Prostate gland (tissue), 2 donors: ENCODE data around the gene STRN4. TPM values are rescaled to one million over a fixed set of nuclear protein-coding genes. Genes with fewer than 3 reads are reported as not detected.

Source experiments
- DNase-seq: peaks from one replicate; pipeline ENCODE4 v3.0.0-alpha.2; 2019; ENCODE audit warnings: low spot score
- H3K27ac ChIP-seq, 2 donors: fragments of 200-600 bp; sonication (generic); 2 replicates each; pipeline ENCODE4 v1.5.1; 2017 to 2019
- H3K27me3 ChIP-seq: fragments of 200-600 bp; sonication (generic); replicated peaks from 2 replicates; pipeline ENCODE4 v1.5.1; 2019; ENCODE audit not compliant: insufficient read depth
- H3K36me3 ChIP-seq, 2 donors: fragments of 200-600 bp; sonication (generic); 1 replicate in 1 of 2; 2 replicates in 1 of 2; pipeline versions ENCODE4 v1.5.1 to v1.8.1; 2017 to 2019
- H3K4me1 ChIP-seq: fragments of 200-600 bp; sonication (generic); replicated peaks from 2 replicates; pipeline ENCODE4 v1.5.1; 2019
- H3K4me3 ChIP-seq, 2 donors: fragments of 200-600 bp; sonication (generic); 2 replicates each; pipeline ENCODE4 v1.5.1; 2017 to 2019
- H3K9me3 ChIP-seq: fragments of 200-600 bp; sonication (generic); 2 replicates; pipeline ENCODE4 v1.5.1; 2017
- POLR2A ChIP-seq: fragments of 450-650 bp; IDR thresholded peaks from one replicate; pipeline ENCODE4 v1.6.1; 2016; ENCODE audit warnings: antibody characterized with exemption, mild to moderate bottlenecking
- POLR2AphosphoS5 ChIP-seq: sonication (generic); formaldehyde crosslinking; IDR thresholded peaks from one replicate; pipeline ENCODE4 v1.6.1; 2017; ENCODE audit warnings: antibody characterized with exemption
- WGBS: methylation state at CpG from one replicate; pipeline ENCODE4 v1.1.5; 2018; 5-methylcytosine and 5-hydroxymethylcytosine counted together
- intact Hi-C: fragments of 100-400 bp; cut with DNase I; formaldehyde crosslinking; loops from one replicate; pipeline ENCODE4 v1.14.2; 2022
- total RNA-seq, 2 donors: library from RNA; depleted of rRNA; stranded (reverse); fragments of >200 nt; gene quantifications; one replicate each; pipeline ENCODE4 v1.1.0, GENCODE V29; 2016
- TF ChIP-seq, protein P1 (sequence below), 4 experiments: fragments of 200-600 bp in 2 of 4; fragments of 450-650 bp in 2 of 4; sonication (generic) in 2 of 4; IDR thresholded peaks; 1 replicate in 3 of 4; 2 replicates in 1 of 4; pipeline ENCODE4 v1.5.1; 2016 to 2019; ENCODE audit warnings: antibody characterized with exemption in 4 of 4, mild to moderate bottlenecking in 2 of 4, moderate library complexity in 2 of 4

Gene STRN4
- total RNA-seq, 2 donors from 2014 or later: 80.7 to 221 TPM

DNA sequence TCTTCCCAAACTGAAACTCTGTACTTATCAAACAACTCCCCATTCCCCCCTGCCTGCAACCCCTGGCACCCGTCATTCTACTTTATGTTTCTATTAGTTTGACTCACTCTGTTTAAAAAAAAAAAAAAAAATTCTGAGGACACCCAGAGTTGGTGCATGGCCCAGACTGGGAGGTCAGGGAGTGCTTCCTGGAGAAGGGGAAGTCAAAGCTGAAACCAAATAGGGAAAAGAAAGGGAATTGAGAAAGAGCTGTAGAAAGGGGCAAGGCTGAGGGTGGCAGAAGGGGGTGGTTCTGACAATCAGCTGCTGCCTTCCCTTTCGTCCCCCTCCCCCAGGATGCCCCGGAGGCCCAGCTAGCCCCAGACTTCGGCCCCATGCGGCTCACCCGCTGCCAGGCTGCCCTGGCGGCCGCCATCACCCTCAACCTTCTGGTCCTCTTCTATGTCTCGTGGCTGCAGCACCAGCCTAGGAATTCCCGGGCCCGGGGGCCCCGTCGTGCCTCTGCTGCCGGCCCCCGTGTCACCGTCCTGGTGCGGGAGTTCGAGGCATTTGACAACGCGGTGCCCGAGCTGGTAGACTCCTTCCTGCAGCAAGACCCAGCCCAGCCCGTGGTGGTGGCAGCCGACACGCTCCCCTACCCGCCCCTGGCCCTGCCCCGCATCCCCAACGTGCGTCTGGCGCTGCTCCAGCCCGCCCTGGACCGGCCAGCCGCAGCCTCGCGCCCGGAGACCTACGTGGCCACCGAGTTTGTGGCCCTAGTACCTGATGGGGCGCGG, 9.0 kb upstream of the STRN4 start:
- Histone ChIP-seq H3K36me3 (no peaks in the 10 kb centered on the region), H3K4me1 (no peaks in the 10 kb centered on the region), H3K4me3 (no peak overlapping the region), H3K27ac (peak overlapping the region; percentile 14 to 40), H3K9me3 (no peaks in the 10 kb centered on the region), H3K27me3 (no peaks in the 10 kb centered on the region)
- WGBS: 78% methylated on average over 17 of the region's 39 CpGs
- DNase-seq: no peak
- TF ChIP-seq POLR2A (no peak), POLR2AphosphoS5 (no peak)
- TF ChIP-seq, protein P1, sequence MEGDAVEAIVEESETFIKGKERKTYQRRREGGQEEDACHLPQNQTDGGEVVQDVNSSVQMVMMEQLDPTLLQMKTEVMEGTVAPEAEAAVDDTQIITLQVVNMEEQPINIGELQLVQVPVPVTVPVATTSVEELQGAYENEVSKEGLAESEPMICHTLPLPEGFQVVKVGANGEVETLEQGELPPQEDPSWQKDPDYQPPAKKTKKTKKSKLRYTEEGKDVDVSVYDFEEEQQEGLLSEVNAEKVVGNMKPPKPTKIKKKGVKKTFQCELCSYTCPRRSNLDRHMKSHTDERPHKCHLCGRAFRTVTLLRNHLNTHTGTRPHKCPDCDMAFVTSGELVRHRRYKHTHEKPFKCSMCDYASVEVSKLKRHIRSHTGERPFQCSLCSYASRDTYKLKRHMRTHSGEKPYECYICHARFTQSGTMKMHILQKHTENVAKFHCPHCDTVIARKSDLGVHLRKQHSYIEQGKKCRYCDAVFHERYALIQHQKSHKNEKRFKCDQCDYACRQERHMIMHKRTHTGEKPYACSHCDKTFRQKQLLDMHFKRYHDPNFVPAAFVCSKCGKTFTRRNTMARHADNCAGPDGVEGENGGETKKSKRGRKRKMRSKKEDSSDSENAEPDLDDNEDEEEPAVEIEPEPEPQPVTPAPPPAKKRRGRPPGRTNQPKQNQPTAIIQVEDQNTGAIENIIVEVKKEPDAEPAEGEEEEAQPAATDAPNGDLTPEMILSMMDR (IDR thresholded peaks at IDR 0.05): no peak
- intact Hi-C loops: loop anchor here (5.0 kb wide), 1 partner anchor 237 kb away; no protein-coding TSS in a partner anchor

DNA sequence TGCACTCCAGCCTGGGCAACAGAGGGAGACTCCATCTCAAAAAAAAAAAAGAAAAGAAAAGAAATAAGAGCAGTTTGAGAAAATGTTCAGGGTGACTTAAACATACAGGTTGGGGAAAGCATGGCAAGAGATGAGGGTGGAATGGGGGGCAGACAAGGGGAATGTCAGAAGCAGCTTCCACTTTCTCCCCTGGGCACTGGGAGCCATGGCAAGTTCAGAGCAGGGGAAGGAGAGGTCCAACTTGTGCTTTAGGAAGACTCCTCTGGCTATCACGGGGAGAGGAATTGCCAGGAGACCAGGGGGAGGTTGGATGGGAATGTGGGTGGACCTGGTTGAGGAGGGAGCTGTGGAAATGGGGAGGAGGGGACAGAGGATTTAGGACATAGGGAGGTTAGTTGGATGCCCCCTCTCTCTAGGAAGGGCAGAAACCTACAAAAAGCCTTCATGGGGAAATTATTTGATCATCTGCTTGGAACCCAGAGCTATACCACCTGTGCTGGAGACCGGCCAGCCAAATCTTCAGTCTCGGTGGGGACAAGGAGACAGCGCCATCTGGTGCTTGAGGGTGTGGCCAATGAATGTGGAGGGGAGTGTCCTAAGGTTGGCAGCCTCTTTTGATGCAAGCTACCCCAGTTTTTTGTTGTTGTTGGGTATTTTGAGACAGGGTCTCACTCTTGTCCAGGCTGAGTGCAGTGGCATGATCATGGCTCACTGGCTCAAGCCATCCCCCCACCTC, 7.3 kb upstream of the STRN4 start:
- DNase-seq: peak; percentile 62
- Histone ChIP-seq H3K9me3 (no peaks in the 10 kb centered on the region), H3K36me3 (no peaks in the 10 kb centered on the region), H3K27ac (no peak overlapping the region), H3K4me3 (no peak overlapping the region), H3K4me1 (no peaks in the 10 kb centered on the region), H3K27me3 (no peaks in the 10 kb centered on the region)
- 23% methylated on average over 4 of the region's 4 CpGs for WGBS
- intact Hi-C loops: no loop called here
- no peak for TF ChIP-seq POLR2A
- TF ChIP-seq, protein P1 (IDR thresholded peaks at IDR 0.05): peak in 3 of 4 experiments; percentile 37 to 66 (median 60)
- TF ChIP-seq POLR2AphosphoS5: peak; percentile 34

DNA sequence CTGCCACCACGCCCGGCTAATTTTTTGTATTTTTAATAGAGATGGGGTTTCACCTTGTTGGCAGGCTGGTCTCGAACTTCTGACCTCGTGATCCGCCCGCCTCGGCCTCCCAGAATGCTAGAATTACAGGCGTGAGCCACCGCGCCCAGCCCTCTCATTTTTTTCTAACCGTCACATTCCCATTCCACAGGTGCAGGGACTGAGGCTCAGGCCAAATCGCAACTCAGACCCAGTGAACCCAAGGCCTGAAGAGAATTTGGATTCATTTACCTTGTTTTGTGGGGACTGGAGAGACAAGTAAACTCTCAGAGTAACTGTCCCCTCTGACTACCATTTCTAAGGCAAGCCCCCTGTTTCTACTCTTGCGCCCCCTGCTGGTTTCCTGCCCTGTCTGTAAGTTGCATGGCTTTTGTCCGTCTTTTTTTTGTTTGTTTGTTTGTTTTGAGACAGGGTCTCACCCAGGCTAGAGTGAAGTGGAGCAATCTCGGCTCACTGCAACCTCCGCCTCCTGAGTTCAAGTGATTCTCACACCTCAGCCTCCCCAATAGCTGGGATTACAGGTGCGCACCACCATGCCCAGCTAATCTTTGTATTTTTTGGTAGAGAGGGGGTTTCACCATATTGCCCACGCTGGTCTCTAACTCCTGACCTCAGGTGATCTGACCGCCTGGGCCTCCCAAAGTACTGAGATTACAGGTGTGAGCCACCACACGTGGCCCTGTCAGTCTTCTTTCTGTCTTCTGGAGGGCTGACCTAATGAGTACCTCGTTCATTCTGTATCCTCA, 2.3 kb upstream of the STRN4 start:
- intact Hi-C loops: loop anchor here (5.0 kb wide), 1 partner anchor 36 kb away; no protein-coding TSS in a partner anchor
- Histone ChIP-seq H3K27me3 (no peaks in the 10 kb centered on the region), H3K4me3 (no peak overlapping the region), H3K27ac (no peak overlapping the region), H3K36me3 (no peaks in the 10 kb centered on the region), H3K9me3 (no peaks in the 10 kb centered on the region), H3K4me1 (peaks cover 5% of the 10 kb centered on the region)
- no peak for TF ChIP-seq POLR2AphosphoS5
- TF ChIP-seq, protein P1 (IDR thresholded peaks at IDR 0.05): peak; percentile 11 to 58 (median 48)
- TF ChIP-seq POLR2A: no peak
- WGBS: 89% methylated on average over 21 of the region's 21 CpGs
- DNase-seq: no peak

DNA sequence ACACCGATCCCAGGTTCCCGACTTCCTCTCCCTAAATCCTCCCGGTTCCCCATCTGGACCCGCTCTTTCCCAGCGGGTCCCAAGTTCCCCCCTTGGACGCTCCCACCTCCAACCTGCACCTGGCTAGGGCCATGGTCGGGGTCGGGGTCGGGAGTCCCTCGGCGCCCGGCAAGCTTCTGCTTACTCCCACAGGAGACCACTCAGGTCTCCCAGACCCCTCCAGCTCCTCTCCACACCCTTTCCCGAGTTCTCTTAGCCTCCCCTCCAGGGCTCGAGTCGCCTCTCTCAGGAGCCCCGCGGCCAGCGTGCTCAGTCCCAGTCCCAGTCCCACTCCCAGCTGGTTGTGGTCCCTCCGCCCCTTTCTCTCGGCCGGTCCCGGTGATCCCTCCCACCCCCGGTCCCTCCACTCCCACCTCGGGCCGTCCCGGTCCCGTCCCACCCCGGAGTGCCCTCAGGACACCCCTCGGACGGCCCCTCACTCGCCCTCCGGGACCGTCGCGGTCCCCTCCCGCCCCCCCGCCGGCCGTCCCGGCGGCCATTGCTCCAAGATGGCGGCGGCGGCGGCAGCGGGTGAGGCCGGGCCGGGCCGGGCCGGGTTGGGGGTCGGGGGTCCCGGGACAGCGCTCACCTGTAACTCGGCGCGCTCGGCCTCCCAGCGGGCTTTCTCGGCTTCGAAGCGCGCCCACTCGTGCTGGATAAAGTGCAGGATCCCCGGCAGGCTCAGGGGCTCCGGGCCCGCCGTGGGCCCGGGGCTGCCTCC, 549 bp downstream of the STRN4 start, which contains the start of gene FKRP:
TSS of gene FKRP (plus strand) at position 537 of the 760 bp plus-strand sequence. CDS start 9,394 bp downstream, outside the sequence.
- Histone ChIP-seq H3K27ac (peak within 1 kb of the TSS; percentile 84 to 93), H3K4me1 (peaks cover 5% of the 10 kb centered on the region), H3K4me3 (peak within 1 kb of the TSS; percentile 98), H3K9me3 (no peaks in the 10 kb centered on the region), H3K36me3 (no peaks in the 10 kb centered on the region), H3K27me3 (no peaks in the 10 kb centered on the region)
- intact Hi-C loops: loop anchor here (5.0 kb wide), 1 partner anchor 33 kb away; no protein-coding TSS in a partner anchor
- DNase-seq: no peak
- TF ChIP-seq POLR2A: no peak
- no peak for TF ChIP-seq POLR2AphosphoS5
- TF ChIP-seq, protein P1 (IDR thresholded peaks at IDR 0.05): no peak
- 2% methylated on average over 38 of the region's 68 CpGs for WGBS
